Measurements from ENCODE around the gene PRR13.
"Not testable (repeated sequence)": the region's sequence is repeated elsewhere in the genome, so short reads cannot be mapped to it uniquely, and the experiment has no call there.

PRR13 gene

GRCh38 chr12:53424626-53425514, 16.7 kb upstream of the PRR13 start:
- Histone ChIP-seq H3K9me3 (no peaks in the 10 kb centered on the region), H3K27me3 (ENCODE audit: low read depth) (no peaks in the 10 kb centered on the region), H3K36me3 (replicated peaks) (no peaks in the 10 kb centered on the region), H3K4me1 (peaks cover 3% of the 10 kb centered on the region), H3K4me3 (no peak overlapping the region)
- in situ Hi-C loops (cut with MboI; ENCODE audit: low sequenced_read_pairs), result loop anchor here (5.0 kb wide), 1 partner anchor 73 kb away; no protein-coding TSS in a partner anchor
- no peak for DNase-seq (ENCODE audit: low spot score in 2 of 2)

GRCh38 chr12:53425515-53426150, 15.9 kb upstream of the PRR13 start:
- no peaks in the 10 kb centered on the region for H3K36me3 ChIP-seq (replicated peaks)
- no peak overlapping the region for H3K4me3 ChIP-seq
- H3K9me3 ChIP-seq, result no peaks in the 10 kb centered on the region
- no peaks in the 10 kb centered on the region for H3K27me3 ChIP-seq (ENCODE audit: low read depth)
- peaks cover 3% of the 10 kb centered on the region for H3K4me1 ChIP-seq
- DNase-seq (ENCODE audit: low spot score in 2 of 2), result no peak
- in situ Hi-C loops (cut with MboI; ENCODE audit: low sequenced_read_pairs), result loop anchor here (5.0 kb wide), 1 partner anchor 73 kb away; no protein-coding TSS in a partner anchor

GRCh38 chr12:53427905-53428594, 13.5 kb upstream of the PRR13 start:
- in situ Hi-C loops (cut with MboI; ENCODE audit: low sequenced_read_pairs), result loop anchor here (5.0 kb wide), 1 partner anchor 76 kb away; no protein-coding TSS in a partner anchor
- no peaks in the 10 kb centered on the region for H3K27me3 ChIP-seq (ENCODE audit: low read depth)
- DNase-seq (ENCODE audit: low spot score in 2 of 2), result no peak
- no peaks in the 10 kb centered on the region for H3K36me3 ChIP-seq (replicated peaks)
- no peaks in the 10 kb centered on the region for H3K9me3 ChIP-seq
- H3K4me1 ChIP-seq, result no peaks in the 10 kb centered on the region; the same call in 1 of the 2 replicates
- no peak overlapping the region for H3K4me3 ChIP-seq

- Histone ChIP-seq H3K4me3 (no peak overlapping the region), H3K36me3 (replicated peaks) (no peaks in the 10 kb centered on the region), H3K27me3 (ENCODE audit: low read depth) (no peaks in the 10 kb centered on the region), H3K4me1 (no peaks in the 10 kb centered on the region; the same call in 1 of the 2 replicates), H3K9me3 (no peaks in the 10 kb centered on the region)
- in situ Hi-C loops (cut with MboI; ENCODE audit: low sequenced_read_pairs), result loop anchor here (5.0 kb wide), 1 partner anchor 76 kb away; no protein-coding TSS in a partner anchor
- DNase-seq (ENCODE audit: low spot score in 2 of 2), result no peak
Observed at GRCh38 chr12:53428741-53429140, 12.8 kb upstream of the PRR13 start.

GRCh38 chr12:53430116-53430515, 11.4 kb upstream of the PRR13 start:
- in situ Hi-C loops (cut with MboI; ENCODE audit: low sequenced_read_pairs), result no loop called here
- H3K4me1 ChIP-seq, result no peaks in the 10 kb centered on the region; the same call in 1 of the 2 replicates
- DNase-seq (ENCODE audit: low spot score in 2 of 2), result no peak
- no peaks in the 10 kb centered on the region for H3K27me3 ChIP-seq (ENCODE audit: low read depth)
- H3K36me3 ChIP-seq (replicated peaks), result no peaks in the 10 kb centered on the region
- H3K4me3 ChIP-seq, result no peak overlapping the region
- H3K9me3 ChIP-seq, result no peaks in the 10 kb centered on the region

- Histone ChIP-seq H3K27me3 (ENCODE audit: low read depth) (no peaks in the 10 kb centered on the region), H3K36me3 (replicated peaks) (no peaks in the 10 kb centered on the region), H3K4me1 (no peaks in the 10 kb centered on the region; the same call in 1 of the 2 replicates), H3K4me3 (no peak overlapping the region), H3K9me3 (no peaks in the 10 kb centered on the region)
- DNase-seq (ENCODE audit: low spot score in 2 of 2), result no peak
- in situ Hi-C loops (cut with MboI; ENCODE audit: low sequenced_read_pairs), result no loop called here
Observed at GRCh38 chr12:53431187-53431586, 10.3 kb upstream of the PRR13 start.

GRCh38 chr12:53435326-53435725, 6.2 kb upstream of the PRR13 start:
- in situ Hi-C loops (cut with MboI; ENCODE audit: low sequenced_read_pairs); DNase-seq (ENCODE audit: low spot score in 2 of 2); H3K36me3 ChIP-seq (replicated peaks); H3K4me3 ChIP-seq; H3K27me3 ChIP-seq (ENCODE audit: low read depth); H3K9me3 ChIP-seq; H3K4me1 ChIP-seq: not testable (repeated sequence)

GRCh38 chr12:53439582-53439981, 2.0 kb upstream of the PRR13 start:
- peaks cover 14% of the 10 kb centered on the region for H3K36me3 ChIP-seq (replicated peaks)
- in situ Hi-C loops (cut with MboI; ENCODE audit: low sequenced_read_pairs); H3K9me3 ChIP-seq; H3K4me3 ChIP-seq; H3K27me3 ChIP-seq (ENCODE audit: low read depth); DNase-seq (ENCODE audit: low spot score in 2 of 2): not testable (repeated sequence)
- peaks cover 18% of the 10 kb centered on the region for H3K4me1 ChIP-seq

GRCh38 chr12:53443955-53444354, 2.4 kb downstream of the PRR13 start:
- DNase-seq (ENCODE audit: low spot score in 2 of 2), result peak; percentile 31 to 34
- no peaks in the 10 kb centered on the region for H3K9me3 ChIP-seq
- in situ Hi-C loops (cut with MboI; ENCODE audit: low sequenced_read_pairs), result no loop called here
- no peaks in the 10 kb centered on the region for H3K27me3 ChIP-seq (ENCODE audit: low read depth)
- no peak overlapping the region for H3K4me3 ChIP-seq
- H3K36me3 ChIP-seq (replicated peaks), result peaks cover 44% of the 10 kb centered on the region
- H3K4me1 ChIP-seq, result peaks cover 19% of the 10 kb centered on the region

- H3K9me3 ChIP-seq; H3K27me3 ChIP-seq (ENCODE audit: low read depth); in situ Hi-C loops (cut with MboI; ENCODE audit: low sequenced_read_pairs); H3K4me3 ChIP-seq; DNase-seq (ENCODE audit: low spot score in 2 of 2): not testable (repeated sequence)
- Histone ChIP-seq H3K36me3 (replicated peaks) (peaks cover 44% of the 10 kb centered on the region), H3K4me1 (peaks cover 19% of the 10 kb centered on the region)
Observed at GRCh38 chr12:53444593-53445325, 3.2 kb downstream of the PRR13 start.

GRCh38 chr12:53450936-53451335, 9.4 kb downstream of the PRR13 start:
- no peaks in the 10 kb centered on the region for H3K9me3 ChIP-seq
- H3K4me3 ChIP-seq, result no peak overlapping the region
- H3K4me1 ChIP-seq, result peaks cover 16% of the 10 kb centered on the region
- in situ Hi-C loops (cut with MboI; ENCODE audit: low sequenced_read_pairs), result no loop called here
- H3K36me3 ChIP-seq (replicated peaks), result peaks cover 48% of the 10 kb centered on the region
- no peaks in the 10 kb centered on the region for H3K27me3 ChIP-seq (ENCODE audit: low read depth)
- no peak for DNase-seq (ENCODE audit: low spot score in 2 of 2)

GRCh38 chr12:53451661-53452158, 10.2 kb downstream of the PRR13 start, which contains the start of gene PCBP2:
Gene PCBP2 (plus strand): TSS chr12:53452102. CDS start chr12:53454801, 2,699 bp downstream.
- peaks cover 16% of the 10 kb centered on the region for H3K4me1 ChIP-seq
- H3K27me3 ChIP-seq (ENCODE audit: low read depth), result no peaks in the 10 kb centered on the region
- H3K4me3 ChIP-seq, result peak within 1 kb of the TSS; percentile 96
- H3K36me3 ChIP-seq (replicated peaks), result peaks cover 49% of the 10 kb centered on the region
- in situ Hi-C loops (cut with MboI; ENCODE audit: low sequenced_read_pairs), result no loop called here
- DNase-seq (ENCODE audit: low spot score in 2 of 2), result peak; percentile 98 to 99
- no peaks in the 10 kb centered on the region for H3K9me3 ChIP-seq
